Stomach (tissue), 9 donors: ENCODE data around the gene TBC1D1. TPM values are rescaled to one million over a fixed set of nuclear protein-coding genes. Genes with fewer than 3 reads are reported as not detected.

ENCODE experiments used
- DNase-seq, 2 donors: peaks; one replicate each; pipeline versions ENCODE4 v3.0.0 to v3.0.0-alpha.2; 2013 to 2019
- H3K27ac ChIP-seq, 5 donors: fragments of 200-600 bp in 4 of 5; sonication (generic) in 4 of 5; one replicate each; pipeline ENCODE4 v1.5.1; 2013 to 2019; ENCODE audit warnings: mild to moderate bottlenecking in 1 of 5, moderate library complexity in 1 of 5
- H3K27me3 ChIP-seq, 3 donors: fragments of 200-600 bp; sonication (generic); one replicate each; pipeline ENCODE4 v1.5.1; 2017 to 2019; ENCODE audit warnings: mixed run types in 1 of 3
- H3K36me3 ChIP-seq, 4 donors: fragments of 200-600 bp; sonication (generic); 1 replicate in 3 of 4; 2 replicates in 1 of 4; pipeline ENCODE4 v1.5.1; 2016 to 2019
- H3K4me1 ChIP-seq, 4 donors: fragments of 200-600 bp; sonication (generic); one replicate each; pipeline ENCODE4 v1.5.1; 2016 to 2019
- H3K4me3 ChIP-seq, 4 donors: fragments of 200-600 bp; sonication (generic) in 3 of 4; one replicate each; pipeline ENCODE4 v1.5.1; 2016 to 2019; ENCODE audit warnings: mild to moderate bottlenecking in 1 of 4
- H3K9me3 ChIP-seq, 4 donors: fragments of 200-600 bp; sonication (generic); one replicate each; pipeline ENCODE4 v1.5.1; 2016 to 2019
- EP300 ChIP-seq: sonication (generic); formaldehyde crosslinking; IDR thresholded peaks from one replicate; pipeline ENCODE4 v1.6.1; 2017; ENCODE audit warnings: antibody characterized with exemption
- POLR2A ChIP-seq, 4 donors: fragments of 450-650 bp; IDR thresholded peaks; one replicate each; pipeline ENCODE4 v1.6.1; 2016; ENCODE audit warnings: antibody characterized with exemption in 4 of 4, control low read depth in 2 of 4, mild to moderate bottlenecking in 1 of 4, moderate library complexity in 1 of 4
- POLR2AphosphoS5 ChIP-seq, 3 donors: sonication (generic); formaldehyde crosslinking; IDR thresholded peaks; one replicate each; pipeline ENCODE4 v1.6.1; 2016; ENCODE audit warnings: antibody characterized with exemption in 3 of 3
- WGBS, 5 donors: extraction: QIAGEN DNeasy Blood & Tissue Kit in 3 of 5; methylation state at CpG; one replicate each; pipeline versions ENCODE4 v1.1.5 to v1.1.7; 2013 to 2018; 5-methylcytosine and 5-hydroxymethylcytosine counted together
- intact Hi-C: fragments of 100-400 bp; cut with DNase I; formaldehyde crosslinking; loops from one replicate; pipeline ENCODE4 v1.15.1; 2023; ENCODE audit warnings: low total_unique reads
- polyA plus RNA-seq, 3 donors: library from polyadenylated mRNA; stranded (reverse); fragments of 200-250 nt; gene quantifications; one replicate each; pipeline ENCODE4 v1.2.3, GENCODE V29; 2013
- total RNA-seq, 5 donors: library from RNA; depleted of rRNA; stranded (reverse); fragments of >200 nt; gene quantifications; one replicate each; pipeline versions ENCODE4 v1.1.0 to v1.2.3, GENCODE V29; 2014 to 2016
- TF ChIP-seq, protein P1 (sequence below), 7 experiments: fragments of 450-650 bp in 4 of 7; fragments of 200-600 bp in 3 of 7; sonication (generic) in 3 of 7; IDR thresholded peaks; one replicate each; pipeline ENCODE4 v1.5.1; 2016 to 2019; ENCODE audit warnings: antibody characterized with exemption in 7 of 7, control low read depth in 2 of 7, mild to moderate bottlenecking in 1 of 7
- donor health status: healthy with polysubstance abuse.
- donor health status: Bipolar disorder and iron deficiency.
- donor health status: healthy.

Gene TBC1D1
- total and polyA plus RNA-seq, 8 donors = 18.8 to 165 (median 49.5) TPM

- Histone ChIP-seq H3K27me3 (no peaks in the 10 kb centered on the region), H3K4me3 (no peak overlapping the region), H3K36me3 (peaks cover 11 to 38% (median 28%) of the 10 kb centered on the region in 4 donors), H3K27ac (peak overlapping the region in 2 of 5 donors; percentile 35 to 43), H3K4me1 (peaks cover 20 to 75% (median 46%) of the 10 kb centered on the region in 4 donors), H3K9me3 (no peaks in the 10 kb centered on the region)
- intact Hi-C loops = no loop called here
- WGBS, 5 donors = 55 to 64% (median 61%) methylated on average over 6 of the region's 6 CpGs
- no peak for TF ChIP-seq POLR2AphosphoS5 (IDR thresholded peaks at IDR 0.05)
- TF ChIP-seq, protein P1, sequence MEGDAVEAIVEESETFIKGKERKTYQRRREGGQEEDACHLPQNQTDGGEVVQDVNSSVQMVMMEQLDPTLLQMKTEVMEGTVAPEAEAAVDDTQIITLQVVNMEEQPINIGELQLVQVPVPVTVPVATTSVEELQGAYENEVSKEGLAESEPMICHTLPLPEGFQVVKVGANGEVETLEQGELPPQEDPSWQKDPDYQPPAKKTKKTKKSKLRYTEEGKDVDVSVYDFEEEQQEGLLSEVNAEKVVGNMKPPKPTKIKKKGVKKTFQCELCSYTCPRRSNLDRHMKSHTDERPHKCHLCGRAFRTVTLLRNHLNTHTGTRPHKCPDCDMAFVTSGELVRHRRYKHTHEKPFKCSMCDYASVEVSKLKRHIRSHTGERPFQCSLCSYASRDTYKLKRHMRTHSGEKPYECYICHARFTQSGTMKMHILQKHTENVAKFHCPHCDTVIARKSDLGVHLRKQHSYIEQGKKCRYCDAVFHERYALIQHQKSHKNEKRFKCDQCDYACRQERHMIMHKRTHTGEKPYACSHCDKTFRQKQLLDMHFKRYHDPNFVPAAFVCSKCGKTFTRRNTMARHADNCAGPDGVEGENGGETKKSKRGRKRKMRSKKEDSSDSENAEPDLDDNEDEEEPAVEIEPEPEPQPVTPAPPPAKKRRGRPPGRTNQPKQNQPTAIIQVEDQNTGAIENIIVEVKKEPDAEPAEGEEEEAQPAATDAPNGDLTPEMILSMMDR (IDR thresholded peaks at IDR 0.05) = no peak
- no peak for TF ChIP-seq POLR2A (IDR thresholded peaks at IDR 0.05)
- no peak for TF ChIP-seq EP300
- DNase-seq = peak in 1 of 2 donors; percentile 53
Observed at GRCh38 chr4:38114386-38115150, 223.7 kb downstream of the TBC1D1 start.

DNA sequence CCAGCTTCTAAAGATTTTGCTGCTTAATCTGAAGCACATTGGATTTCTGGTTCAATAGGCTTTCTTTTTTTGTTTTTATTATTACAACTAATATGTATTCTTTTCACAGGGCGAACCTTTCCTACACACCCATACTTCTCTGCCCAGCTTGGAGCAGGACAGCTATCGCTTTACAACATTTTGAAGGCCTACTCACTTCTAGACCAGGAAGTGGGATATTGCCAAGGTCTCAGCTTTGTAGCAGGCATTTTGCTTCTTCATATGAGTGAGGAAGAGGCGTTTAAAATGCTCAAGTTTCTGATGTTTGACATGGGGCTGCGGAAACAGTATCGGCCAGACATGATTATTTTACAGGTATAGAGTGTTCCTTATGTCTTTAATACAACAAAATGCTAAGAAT, 224.7 kb downstream of the TBC1D1 start:
- Histone ChIP-seq H3K27me3 (no peaks in the 10 kb centered on the region), H3K4me3 (no peak overlapping the region), H3K27ac (no peak overlapping the region), H3K36me3 (peaks cover 11 to 43% (median 37%) of the 10 kb centered on the region in 4 donors), H3K9me3 (no peaks in the 10 kb centered on the region), H3K4me1 (peaks cover 11 to 75% (median 41%) of the 10 kb centered on the region in 4 donors)
- WGBS, 5 donors = 92 to 98% (median 94%) methylated on average over 5 of the region's 5 CpGs
- TF ChIP-seq EP300 = no peak
- TF ChIP-seq POLR2A (IDR thresholded peaks at IDR 0.05) = no peak
- no peak for TF ChIP-seq POLR2AphosphoS5 (IDR thresholded peaks at IDR 0.05)
- TF ChIP-seq, protein P1 (IDR thresholded peaks at IDR 0.05) = no peak
- intact Hi-C loops = no loop called here
- DNase-seq = no peak

DNA sequence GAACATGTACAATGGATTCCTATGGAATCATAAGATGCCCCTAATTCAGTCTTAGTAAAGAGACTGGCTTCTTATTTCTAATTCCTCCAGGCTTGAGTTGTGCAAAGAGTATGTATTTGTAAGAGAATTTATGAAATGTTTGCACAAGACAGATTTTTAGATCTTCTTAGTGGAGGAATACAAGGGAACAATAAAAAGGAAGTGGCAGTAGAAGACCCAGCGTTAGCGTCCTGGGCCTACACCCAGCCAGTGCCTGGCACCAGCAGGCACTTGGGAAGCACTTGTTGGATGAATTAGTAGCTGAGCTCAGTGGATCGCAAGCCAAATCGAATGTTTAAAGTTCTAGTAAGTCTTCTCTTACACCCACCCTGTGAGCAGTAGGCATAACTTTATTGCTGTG, 226.7 kb downstream of the TBC1D1 start:
- H3K4me1 ChIP-seq = peaks cover 6 to 60% (median 30%) of the 10 kb centered on the region in 4 donors
- peaks cover 11 to 61% (median 51%) of the 10 kb centered on the region in 4 donors for H3K36me3 ChIP-seq
- H3K27me3 ChIP-seq = no peaks in the 10 kb centered on the region
- 40 to 66% (median 51%) methylated on average over 3 to 4 of the region's 4 CpGs for WGBS, 5 donors
- intact Hi-C loops = no loop called here
- H3K9me3 ChIP-seq = no peaks in the 10 kb centered on the region
- peak overlapping the region in 1 of 5 donors; percentile 25 for H3K27ac ChIP-seq
- H3K4me3 ChIP-seq = no peak overlapping the region
- TF ChIP-seq, protein P1 (IDR thresholded peaks at IDR 0.05) = no peak
- no peak for DNase-seq

DNA sequence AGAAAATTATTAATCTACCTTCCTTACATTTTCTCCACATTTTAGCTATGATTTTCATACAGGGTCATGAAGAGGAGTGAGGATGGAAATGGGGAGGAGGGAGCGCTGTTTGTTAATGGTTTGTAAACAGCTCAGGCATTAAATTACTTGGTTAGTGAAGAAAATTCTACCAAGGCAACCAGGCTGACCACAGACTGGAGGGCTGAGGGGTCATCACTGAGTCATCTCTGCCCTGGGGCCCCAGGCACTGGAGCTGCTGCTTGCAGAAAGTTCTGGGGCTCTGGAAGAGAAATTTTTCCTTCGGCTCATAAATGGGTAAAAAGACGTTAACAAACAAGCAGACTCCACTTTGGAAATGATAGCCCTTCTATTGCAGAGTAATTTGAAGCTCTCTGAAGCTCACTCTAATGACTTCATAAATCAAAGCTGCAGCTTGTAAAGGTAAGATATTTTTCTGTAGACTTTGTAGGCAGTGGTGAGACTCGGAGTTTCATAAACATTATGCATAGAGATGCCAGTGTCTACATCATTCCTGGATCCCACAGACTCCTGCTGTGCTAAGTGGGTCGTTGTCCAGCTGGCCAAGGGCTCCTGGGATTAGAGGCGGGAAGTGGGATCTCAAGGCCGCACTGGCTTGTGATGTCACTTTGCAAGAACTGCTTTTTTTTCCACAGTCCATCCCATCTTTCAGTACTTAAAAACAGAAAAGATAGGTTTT, 228.9 kb downstream of the TBC1D1 start:
- Histone ChIP-seq H3K4me1 (peaks cover 0 to 38% (median 14%) of the 10 kb centered on the region in 4 donors), H3K27me3 (no peaks in the 10 kb centered on the region), H3K4me3 (no peak overlapping the region), H3K36me3 (peaks cover 11 to 66% (median 51%) of the 10 kb centered on the region in 4 donors), H3K27ac (peak overlapping the region in 3 of 5 donors; percentile 31 to 55 (median 37)), H3K9me3 (no peaks in the 10 kb centered on the region)
- WGBS, 5 donors = 59 to 79% (median 73%) methylated on average over 7 of the region's 7 CpGs
- TF ChIP-seq EP300 (no peak), POLR2AphosphoS5 (IDR thresholded peaks at IDR 0.05) (no peak)
- TF ChIP-seq, protein P1 (IDR thresholded peaks at IDR 0.05) = no peak
- DNase-seq = peak in 1 of 2 donors; percentile 69
- intact Hi-C loops = no loop called here
